Astrocyte of the cerebellum (primary cell): ENCODE measurements around the gene CAMTA1.

Experiments used
- DNase-seq: peaks from one replicate; pipeline ENCODE4 v3.0.0-alpha.2; 2011; ENCODE audit warnings: low read depth
- H3K4me3 ChIP-seq: 2 replicates; pipeline ENCODE4 v1.5.1; 2011; ENCODE audit warnings: mild to moderate bottlenecking, low read depth, low read length, moderate library complexity
- CTCF ChIP-seq: IDR thresholded peaks from 2 replicates; pipeline ENCODE4 v1.5.1; 2012; ENCODE audit warnings: low read length, low read depth, moderate library complexity, mild to moderate bottlenecking; ENCODE audit errors: missing control alignments
- in situ Hi-C: cut with HindIII; loops from 2 replicates; pipeline ENCODE4 v1.10.0; 2017; ENCODE audit warnings: low sequenced_read_pairs

Gene CAMTA1

GRCh38 chr1:7450838-7451237 is 665.6 kb downstream of the CAMTA1 start:
- no peak overlapping the region for H3K4me3 ChIP-seq
- in situ Hi-C loops = no loop called here
- DNase-seq = no peak
- no peak for TF ChIP-seq CTCF

- H3K4me3 ChIP-seq = no peak overlapping the region
- in situ Hi-C loops = no loop called here
- no peak for DNase-seq
- TF ChIP-seq CTCF = no peak
Measured at GRCh38 chr1:7453038-7453437, 667.8 kb downstream of the CAMTA1 start.

GRCh38 chr1:7454052-7454815 is 669.0 kb downstream of the CAMTA1 start:
- in situ Hi-C loops = no loop called here
- H3K4me3 ChIP-seq = no peak overlapping the region
- DNase-seq = no peak
- peak; percentile 43 for TF ChIP-seq CTCF

GRCh38 chr1:7454895-7455784 is 669.9 kb downstream of the CAMTA1 start:
- in situ Hi-C loops = no loop called here
- H3K4me3 ChIP-seq = no peak overlapping the region
- no peak for TF ChIP-seq CTCF
- peak; percentile 85 for DNase-seq

GRCh38 chr1:7455796-7456721 is 670.8 kb downstream of the CAMTA1 start:
- no peak for TF ChIP-seq CTCF

GRCh38 chr1:7456722-7457082 is 671.4 kb downstream of the CAMTA1 start:
- H3K4me3 ChIP-seq = no peak overlapping the region
- in situ Hi-C loops = no loop called here
- no peak for DNase-seq
- TF ChIP-seq CTCF = no peak

More at GRCh38 chr1:7455796-7456721, 670.8 kb downstream of the CAMTA1 start:
- in situ Hi-C loops = no loop called here
- no peak overlapping the region for H3K4me3 ChIP-seq
- no peak for DNase-seq
